Gastroesophageal sphincter (tissue), 3 donors: Measurements from ENCODE around the gene NETO1.

Experiments used
- EP300 ChIP-seq: sonication (generic); formaldehyde crosslinking; IDR thresholded peaks from one replicate; pipeline ENCODE4 v1.6.1; 2017; ENCODE audit warnings: antibody characterized with exemption, mild to moderate bottlenecking
- POLR2A ChIP-seq, 2 donors: fragments of 450-650 bp; IDR thresholded peaks; one replicate each; pipeline ENCODE4 v1.6.1; 2017; ENCODE audit warnings: antibody characterized with exemption in 2 of 2, mild to moderate bottlenecking in 2 of 2, moderate library complexity in 1 of 2
- TF ChIP-seq, protein P1 (sequence below), 4 experiments: fragments of 200-600 bp in 2 of 4; fragments of 450-650 bp in 2 of 4; sonication (generic) in 1 of 4; IDR thresholded peaks; one replicate each; pipeline ENCODE4 v1.5.1; 2017 to 2019; ENCODE audit warnings: antibody characterized with exemption in 4 of 4, mild to moderate bottlenecking in 2 of 4, moderate library complexity in 2 of 4

DNA sequence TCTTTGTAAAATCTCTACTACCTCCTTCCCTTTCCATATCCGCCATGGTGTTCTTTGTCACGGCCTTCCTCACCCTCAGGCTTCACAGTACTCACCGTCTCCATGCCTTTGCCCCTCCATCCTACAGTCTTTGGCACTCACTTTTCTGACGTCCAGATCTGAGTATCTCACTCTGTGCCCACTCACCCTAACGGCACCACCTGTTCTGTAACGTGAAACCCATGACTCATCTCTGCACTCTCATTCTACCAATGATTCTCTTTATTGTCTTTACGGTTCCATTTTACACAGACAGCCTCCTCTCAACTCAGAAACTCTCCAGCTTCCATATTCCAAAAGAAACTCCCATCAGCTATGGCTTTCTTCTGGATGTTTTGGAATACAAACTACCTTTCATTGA, 56.7 kb downstream of the NETO1 start:
- no peak for TF ChIP-seq POLR2A (IDR thresholded peaks at IDR 0.05)
- TF ChIP-seq, protein P1, sequence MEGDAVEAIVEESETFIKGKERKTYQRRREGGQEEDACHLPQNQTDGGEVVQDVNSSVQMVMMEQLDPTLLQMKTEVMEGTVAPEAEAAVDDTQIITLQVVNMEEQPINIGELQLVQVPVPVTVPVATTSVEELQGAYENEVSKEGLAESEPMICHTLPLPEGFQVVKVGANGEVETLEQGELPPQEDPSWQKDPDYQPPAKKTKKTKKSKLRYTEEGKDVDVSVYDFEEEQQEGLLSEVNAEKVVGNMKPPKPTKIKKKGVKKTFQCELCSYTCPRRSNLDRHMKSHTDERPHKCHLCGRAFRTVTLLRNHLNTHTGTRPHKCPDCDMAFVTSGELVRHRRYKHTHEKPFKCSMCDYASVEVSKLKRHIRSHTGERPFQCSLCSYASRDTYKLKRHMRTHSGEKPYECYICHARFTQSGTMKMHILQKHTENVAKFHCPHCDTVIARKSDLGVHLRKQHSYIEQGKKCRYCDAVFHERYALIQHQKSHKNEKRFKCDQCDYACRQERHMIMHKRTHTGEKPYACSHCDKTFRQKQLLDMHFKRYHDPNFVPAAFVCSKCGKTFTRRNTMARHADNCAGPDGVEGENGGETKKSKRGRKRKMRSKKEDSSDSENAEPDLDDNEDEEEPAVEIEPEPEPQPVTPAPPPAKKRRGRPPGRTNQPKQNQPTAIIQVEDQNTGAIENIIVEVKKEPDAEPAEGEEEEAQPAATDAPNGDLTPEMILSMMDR (IDR thresholded peaks at IDR 0.05), result no peak
- TF ChIP-seq EP300, result no peak
